GM13976 (cell line): Measurements from ENCODE around the gene LSM4.

Source experiments
- DNase-seq: peaks from one replicate; pipeline ENCODE4 v3.0.0; 2012; ENCODE audit warnings: low spot score
- in situ Hi-C: fragments of 300-500 bp; cut with MboI; formaldehyde crosslinking; loops from one replicate; pipeline ENCODE4 v1.12.0; 2022; ENCODE audit warnings: low sequenced_read_pairs, mixed read lengths, inconsistent platforms; ENCODE audit not compliant: unreplicated experiment
- TF ChIP-seq, protein P1 (sequence below): IDR thresholded peaks from 2 replicates; pipeline ENCODE4 v1.5.1; 2012; ENCODE audit warnings: borderline replicate concordance, mild to moderate bottlenecking; ENCODE audit not compliant: insufficient read depth; ENCODE audit errors: extremely low read depth, missing control alignments, control extremely low read depth

LSM4 gene

DNA sequence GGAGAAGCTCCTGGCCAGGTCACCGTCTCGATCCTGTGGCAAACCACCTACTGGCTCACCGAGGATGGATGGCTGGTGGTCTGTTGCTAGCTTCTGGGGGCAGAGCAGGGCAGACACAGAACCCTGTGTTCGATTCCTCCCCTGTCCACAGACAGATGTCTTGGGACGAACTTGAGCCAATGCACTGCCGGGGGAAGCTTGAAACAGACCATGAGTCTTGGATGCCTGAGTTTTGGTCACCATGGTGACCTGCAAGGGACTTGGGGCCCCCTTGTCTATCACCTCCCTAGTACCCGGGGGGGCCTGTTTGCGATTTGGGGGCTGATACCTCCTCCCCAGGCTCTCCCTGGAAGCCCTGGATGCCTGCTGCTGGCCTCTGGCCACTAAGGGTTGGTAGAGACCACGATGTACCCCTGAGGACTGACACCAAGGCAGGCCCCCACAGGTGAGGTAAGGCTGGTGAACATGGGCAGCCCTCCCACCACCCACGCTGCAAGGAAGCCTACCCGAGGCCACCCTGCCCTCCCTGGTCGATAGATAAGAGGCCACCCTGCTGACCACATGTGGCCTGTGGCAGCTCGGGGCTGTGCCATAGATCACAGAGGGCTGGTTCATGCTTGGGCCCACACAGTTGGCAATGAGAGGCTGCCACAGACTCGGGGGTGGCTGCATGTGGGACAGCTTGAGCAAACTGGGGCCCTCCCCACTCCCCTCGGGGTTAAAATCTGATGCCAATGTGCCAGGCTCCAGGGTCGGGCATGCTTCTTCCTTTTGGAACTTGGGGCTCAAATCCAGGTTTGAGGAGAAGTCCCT, 59.3 kb downstream of the LSM4 start:
- TF ChIP-seq, protein P1, sequence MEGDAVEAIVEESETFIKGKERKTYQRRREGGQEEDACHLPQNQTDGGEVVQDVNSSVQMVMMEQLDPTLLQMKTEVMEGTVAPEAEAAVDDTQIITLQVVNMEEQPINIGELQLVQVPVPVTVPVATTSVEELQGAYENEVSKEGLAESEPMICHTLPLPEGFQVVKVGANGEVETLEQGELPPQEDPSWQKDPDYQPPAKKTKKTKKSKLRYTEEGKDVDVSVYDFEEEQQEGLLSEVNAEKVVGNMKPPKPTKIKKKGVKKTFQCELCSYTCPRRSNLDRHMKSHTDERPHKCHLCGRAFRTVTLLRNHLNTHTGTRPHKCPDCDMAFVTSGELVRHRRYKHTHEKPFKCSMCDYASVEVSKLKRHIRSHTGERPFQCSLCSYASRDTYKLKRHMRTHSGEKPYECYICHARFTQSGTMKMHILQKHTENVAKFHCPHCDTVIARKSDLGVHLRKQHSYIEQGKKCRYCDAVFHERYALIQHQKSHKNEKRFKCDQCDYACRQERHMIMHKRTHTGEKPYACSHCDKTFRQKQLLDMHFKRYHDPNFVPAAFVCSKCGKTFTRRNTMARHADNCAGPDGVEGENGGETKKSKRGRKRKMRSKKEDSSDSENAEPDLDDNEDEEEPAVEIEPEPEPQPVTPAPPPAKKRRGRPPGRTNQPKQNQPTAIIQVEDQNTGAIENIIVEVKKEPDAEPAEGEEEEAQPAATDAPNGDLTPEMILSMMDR, result no peak
- in situ Hi-C loops, result no loop called here
- DNase-seq, result no peak

DNA sequence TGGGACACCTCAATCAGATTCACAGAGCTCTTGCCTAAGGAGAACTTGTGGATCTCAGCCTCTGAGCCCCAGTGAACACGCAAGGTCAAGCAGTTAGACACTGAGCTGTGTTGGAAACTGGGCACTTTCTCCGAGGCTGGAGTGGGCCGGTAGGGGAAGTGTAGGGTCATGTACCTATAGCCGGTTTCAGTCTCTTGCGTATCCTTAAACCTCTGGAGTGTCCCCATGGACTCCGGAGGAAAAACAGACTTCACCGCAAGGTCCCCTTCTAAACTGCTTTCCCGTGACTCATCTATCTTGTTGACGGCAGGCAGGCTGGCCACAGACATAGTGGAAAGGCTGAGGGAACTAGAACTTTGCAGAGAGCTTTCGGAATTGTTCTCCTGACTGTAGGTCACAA, 60.0 kb downstream of the LSM4 start:
- TF ChIP-seq, protein P1, result no peak
- in situ Hi-C loops, result no loop called here
- DNase-seq, result no peak

DNA sequence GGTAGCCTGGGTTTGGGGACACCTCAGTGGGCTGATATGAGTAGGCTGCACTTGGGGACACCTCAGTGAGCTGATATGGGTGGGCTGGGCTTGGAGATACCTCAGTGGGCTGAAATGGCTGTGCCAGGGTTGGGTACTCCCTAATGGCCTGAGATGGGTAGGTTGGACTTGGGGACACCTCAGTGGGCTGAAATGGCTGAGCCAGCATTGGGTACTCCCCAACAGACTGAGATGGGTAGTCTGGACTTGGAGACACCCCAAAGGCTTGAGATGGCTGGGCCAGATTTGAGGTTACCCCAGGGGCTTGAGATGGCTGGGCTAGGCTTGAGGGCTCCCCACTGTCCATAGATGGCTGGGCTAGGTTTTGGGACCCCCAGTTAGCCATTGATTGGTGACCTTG, 60.7 kb downstream of the LSM4 start:
- TF ChIP-seq, protein P1, result no peak
- no peak for DNase-seq
- in situ Hi-C loops, result no loop called here

DNA sequence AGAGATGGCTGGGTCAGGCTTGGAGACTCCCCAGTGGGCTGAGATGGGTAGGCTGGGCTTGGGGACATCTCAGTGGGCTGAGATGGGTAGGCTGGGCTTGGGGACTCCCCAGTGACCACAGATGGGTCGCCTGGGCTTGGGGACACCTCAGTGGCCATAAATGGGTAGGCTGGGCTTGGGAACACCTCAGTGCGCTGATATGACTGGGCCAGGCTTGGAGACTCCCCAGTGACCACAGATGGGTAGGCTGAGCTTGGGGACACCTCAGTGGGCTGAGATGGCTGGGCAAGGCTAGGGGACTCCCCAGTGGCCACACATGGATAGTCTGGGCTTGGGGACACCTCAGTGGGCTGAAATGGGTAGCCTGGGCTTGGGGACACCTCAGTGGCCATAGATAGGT, 61.4 kb downstream of the LSM4 start:
- in situ Hi-C loops, result no loop called here
- DNase-seq, result no peak
- TF ChIP-seq, protein P1, result no peak

DNA sequence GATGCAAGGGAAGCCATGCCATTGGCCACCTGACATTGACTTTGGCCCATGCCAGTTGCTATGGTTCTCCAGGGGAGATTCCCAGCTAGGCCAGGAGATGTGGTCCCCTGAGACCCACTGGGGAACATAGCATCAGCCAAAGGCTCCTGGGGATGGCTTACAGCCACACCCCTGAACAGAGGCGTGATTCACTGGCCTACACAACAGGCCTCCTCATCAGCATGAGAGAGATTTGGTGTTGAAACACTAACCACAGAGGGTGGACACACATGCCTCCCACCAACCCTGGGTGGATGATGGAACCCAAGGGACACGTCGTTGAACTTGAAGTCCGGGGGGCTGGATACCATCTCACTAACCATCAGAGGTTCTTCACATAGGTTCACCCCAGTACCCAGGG, 63.0 kb downstream of the LSM4 start:
- in situ Hi-C loops, result no loop called here
- TF ChIP-seq, protein P1, result no peak
- DNase-seq, result no peak

DNA sequence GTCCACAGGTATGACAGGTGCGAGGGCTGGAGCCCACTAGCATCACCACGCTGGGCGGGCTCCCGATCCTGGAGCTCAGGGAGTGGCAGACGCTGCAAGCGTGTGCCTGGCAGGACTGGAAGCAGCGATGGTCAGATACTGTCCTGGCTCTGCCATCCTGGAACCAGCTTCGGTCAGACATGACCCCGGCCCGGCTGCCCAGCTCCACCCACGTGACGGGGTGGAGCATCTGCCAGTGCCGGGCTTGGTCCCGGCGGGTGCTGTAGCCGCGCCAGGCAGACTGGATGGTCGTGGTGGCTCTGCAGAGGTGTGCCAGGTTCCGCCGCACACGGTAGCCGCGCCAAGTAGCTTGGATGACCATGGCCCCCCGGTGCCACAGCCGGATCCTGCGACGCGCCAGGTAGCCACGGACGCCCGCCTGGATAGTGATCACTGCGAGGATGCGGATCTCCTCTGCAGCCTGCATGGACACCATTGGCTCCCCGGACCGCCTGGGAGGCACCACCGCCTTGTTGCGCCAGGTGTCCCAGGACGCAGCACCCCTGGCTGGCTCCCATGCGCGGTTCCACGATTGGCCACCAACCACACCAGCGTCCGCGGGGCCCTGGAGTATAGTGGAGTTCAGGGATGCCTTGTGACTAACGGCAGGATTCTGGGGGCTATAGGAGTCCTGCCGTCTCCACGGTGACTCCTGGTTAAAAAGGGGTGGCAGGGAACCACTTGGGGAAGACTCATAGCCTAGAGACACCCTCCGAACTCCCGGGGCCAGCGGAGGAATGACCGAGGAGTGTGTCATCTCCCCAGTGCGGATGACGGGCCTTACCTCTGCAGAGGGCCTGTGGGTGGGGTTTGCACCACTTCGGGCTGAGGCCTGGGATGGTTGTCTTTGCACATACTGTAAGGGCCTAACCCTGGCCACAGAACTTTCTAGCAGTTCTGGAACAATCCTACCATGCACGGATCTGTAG, 65.1 kb downstream of the LSM4 start:
- TF ChIP-seq, protein P1, result no peak
- DNase-seq, result no peak
- in situ Hi-C loops, result no loop called here
